NCI-H510A treated with DMSO at 0.1 percent for 48 hours (cell line): ENCODE results near the gene MPDZ.
"Not testable (repeated sequence)": the region's sequence is repeated elsewhere in the genome, so short reads cannot be mapped to it uniquely, and the experiment has no call there.

ENCODE experiments used
- DNase-seq: peaks from one replicate; lab custom pipeline; 2025; lab: John Stamatoyannopoulos, UW

MPDZ gene

GRCh38 chr9:13267743-13268142, 11.7 kb downstream of the MPDZ start:
- no peak for DNase-seq

- no peak for DNase-seq
Observed at GRCh38 chr9:13266167-13266566, 13.3 kb downstream of the MPDZ start.

DNA sequence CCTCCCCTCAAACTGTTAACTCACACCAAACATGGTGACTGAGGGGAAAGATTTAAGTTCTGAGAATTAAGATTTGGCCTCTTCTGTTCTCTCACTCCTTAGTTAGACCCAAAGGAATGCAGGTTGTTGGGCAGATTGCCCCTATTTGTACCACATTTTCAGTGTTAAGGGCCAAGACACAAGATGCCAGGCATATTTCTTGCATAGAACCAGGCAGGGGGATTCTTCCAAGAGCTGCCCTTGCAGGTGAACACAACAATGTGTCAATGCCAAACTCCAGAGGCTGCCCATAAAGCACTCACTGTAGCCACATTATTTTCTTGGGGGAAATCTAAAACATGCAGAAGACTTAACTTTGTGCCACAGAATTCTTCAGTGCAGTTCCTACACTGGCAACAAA, 14.7 kb downstream of the MPDZ start:
- DNase-seq, result no peak

GRCh38 chr9:13263511-13263910, 16.0 kb downstream of the MPDZ start:
- DNase-seq, result no peak

- no peak for DNase-seq
Observed at GRCh38 chr9:13252852-13253251, 26.6 kb downstream of the MPDZ start.

GRCh38 chr9:13244181-13244580, 35.3 kb downstream of the MPDZ start:
- DNase-seq, result no peak

- no peak for DNase-seq
Observed at GRCh38 chr9:13241283-13241682, 38.2 kb downstream of the MPDZ start.

- DNase-seq, result no peak
Observed at GRCh38 chr9:13239660-13240059, 39.8 kb downstream of the MPDZ start.

DNA sequence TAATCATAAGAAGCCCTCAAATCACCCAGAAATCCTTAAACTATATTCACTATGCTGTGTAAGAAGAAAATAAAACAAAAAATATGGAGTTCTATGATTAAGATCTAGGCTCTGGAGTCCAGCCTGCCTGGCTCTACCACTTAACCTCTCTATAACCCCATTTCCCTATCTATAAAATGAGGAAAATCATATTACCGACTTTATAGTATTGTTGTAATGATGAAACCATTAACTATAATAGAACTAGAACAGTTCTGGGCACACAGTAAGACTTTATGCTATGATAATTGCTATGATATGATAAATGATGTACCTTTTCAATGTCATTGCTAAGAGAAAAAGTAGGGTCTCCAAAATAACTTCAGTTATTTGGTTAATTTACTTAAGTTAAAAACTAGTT, 40.3 kb downstream of the MPDZ start:
- DNase-seq, result no peak

DNA sequence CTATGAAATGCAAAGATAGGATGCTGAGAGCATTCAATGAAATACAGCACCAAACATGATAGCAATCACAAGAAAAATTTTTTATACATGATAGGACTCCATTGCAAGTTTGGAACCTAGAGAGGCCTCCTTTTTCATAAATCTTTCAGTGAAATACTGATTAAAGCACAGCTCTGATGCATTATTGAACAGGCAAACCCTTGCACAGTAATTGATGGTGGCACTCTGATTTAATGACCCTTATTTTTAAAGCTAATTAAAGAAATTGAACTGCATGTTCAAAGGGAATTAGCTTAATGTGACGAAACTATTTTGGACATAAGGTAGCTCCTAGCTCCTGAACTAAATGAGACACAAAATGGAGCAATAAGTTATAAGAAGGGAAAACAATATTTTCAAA, 44.6 kb downstream of the MPDZ start:
- DNase-seq, result no peak

DNA sequence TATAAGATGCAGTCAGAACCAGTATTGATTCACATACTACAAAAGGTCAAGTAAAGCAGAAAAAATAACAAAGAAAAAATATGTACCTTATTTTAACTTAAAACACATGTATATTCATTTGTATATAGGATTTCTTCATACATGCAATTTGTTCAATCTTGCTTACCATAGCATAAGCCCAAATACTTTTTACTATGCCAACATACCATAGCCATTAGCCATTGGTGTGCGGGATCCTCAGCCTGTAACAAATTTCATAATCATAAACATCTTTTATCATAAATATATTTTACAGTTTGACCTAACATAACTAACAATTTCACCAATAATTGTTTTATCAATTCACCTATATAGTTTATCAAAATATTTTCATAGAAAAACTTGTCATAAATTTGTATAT, 51.1 kb downstream of the MPDZ start:
- DNase-seq, result no peak

DNA sequence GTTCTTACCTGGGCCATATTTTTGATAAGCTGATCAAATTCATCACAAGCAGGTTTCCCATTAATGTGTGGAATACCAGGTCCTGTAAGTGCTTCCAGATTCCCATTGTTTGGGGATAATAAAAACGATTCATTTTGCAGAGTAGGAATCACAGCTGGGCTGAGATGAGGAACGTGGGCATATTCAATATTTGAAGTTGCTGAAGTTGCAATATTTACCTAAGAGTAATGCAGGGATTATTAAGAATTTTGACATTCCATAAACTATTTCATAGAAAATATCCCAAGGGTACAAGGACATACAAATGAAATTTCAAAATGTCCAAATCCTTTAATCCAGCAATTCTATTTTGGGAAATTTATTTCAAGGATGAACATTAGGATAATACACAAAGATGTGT, 55.1 kb downstream of the MPDZ start:
- no peak for DNase-seq

GRCh38 chr9:13222733-13223132, 56.8 kb downstream of the MPDZ start:
- DNase-seq, result not testable (repeated sequence)

GRCh38 chr9:13221741-13222140, 57.8 kb downstream of the MPDZ start:
- no peak for DNase-seq

DNA sequence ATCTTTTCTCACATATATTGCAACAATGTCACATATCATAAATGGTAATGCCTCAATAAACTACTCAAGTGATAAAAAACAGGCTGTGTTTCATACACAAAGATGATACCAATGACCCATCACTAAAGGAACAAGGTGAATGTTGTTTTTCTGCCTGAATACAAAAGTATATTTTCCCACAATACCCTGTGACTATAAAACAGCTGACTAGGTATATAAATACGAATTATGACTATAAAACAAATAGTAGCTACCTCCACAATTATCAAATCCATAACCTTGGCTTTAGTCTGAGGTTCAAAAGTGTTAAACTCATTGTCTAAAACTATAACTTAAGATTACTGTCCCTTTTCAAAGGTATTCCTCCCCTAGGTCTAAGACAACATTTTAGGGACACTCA, 58.7 kb downstream of the MPDZ start:
- no peak for DNase-seq

GRCh38 chr9:13215791-13216554, 63.5 kb downstream of the MPDZ start:
- DNase-seq, result no peak

DNA sequence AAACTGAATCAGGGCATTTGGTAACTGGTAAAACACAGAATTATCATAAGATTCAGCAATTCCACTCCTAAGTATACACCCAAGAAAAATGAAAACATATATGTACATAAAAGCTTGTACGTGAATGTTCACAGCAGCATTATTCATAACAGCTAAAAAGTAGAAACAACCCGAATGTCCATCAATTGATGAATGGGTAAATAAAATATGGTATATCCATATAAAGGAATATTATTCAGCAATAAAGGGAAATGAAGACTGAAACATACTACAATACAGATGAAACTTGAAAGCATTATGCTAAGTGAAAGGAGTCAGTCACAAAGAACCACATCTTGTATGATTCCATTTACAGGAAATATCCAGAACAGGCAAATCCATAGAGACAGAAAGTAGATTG, 65.5 kb downstream of the MPDZ start:
- DNase-seq, result no peak

- DNase-seq, result no peak
Observed at GRCh38 chr9:13213337-13213736, 66.2 kb downstream of the MPDZ start.

DNA sequence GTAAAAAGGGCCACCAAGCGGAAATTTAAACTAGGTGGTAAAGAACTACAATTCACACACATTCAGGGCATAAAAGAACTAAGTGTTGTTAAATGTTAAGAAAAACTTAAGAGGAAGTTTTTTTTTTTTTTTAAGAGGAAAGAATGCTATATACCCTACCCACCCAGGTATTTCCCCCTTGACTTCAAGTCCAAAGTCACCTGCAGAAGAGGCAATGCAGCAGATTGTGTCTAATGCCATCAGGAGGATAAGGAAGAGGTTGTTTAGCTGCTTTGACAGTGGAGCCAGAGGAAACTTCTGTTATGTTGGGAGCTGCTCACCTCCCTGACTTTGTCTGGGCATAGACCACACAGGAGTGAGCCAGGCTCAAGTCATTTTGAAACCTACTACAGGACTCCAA, 69.2 kb downstream of the MPDZ start:
- no peak for DNase-seq

GRCh38 chr9:13209498-13209897, 70.0 kb downstream of the MPDZ start:
- DNase-seq, result no peak

DNA sequence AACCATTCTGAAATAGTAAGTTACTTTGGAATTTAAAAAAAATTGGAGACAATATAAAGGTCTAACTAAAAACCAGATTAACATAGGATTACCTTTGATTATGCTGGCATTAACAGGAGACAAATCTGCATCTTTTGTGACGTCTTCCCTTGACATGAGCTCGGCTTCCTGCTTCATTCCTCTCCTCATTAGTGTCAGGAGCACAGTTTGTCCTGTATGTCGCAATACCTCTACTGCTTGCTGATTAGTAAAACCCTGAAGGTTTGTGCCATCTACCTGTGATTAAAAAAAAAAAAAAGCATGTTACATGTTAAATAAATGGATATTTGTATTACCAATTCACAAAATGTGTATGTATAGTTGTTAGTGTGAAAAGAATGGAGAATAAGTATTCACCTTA, 73.7 kb downstream of the MPDZ start:
- no peak for DNase-seq

DNA sequence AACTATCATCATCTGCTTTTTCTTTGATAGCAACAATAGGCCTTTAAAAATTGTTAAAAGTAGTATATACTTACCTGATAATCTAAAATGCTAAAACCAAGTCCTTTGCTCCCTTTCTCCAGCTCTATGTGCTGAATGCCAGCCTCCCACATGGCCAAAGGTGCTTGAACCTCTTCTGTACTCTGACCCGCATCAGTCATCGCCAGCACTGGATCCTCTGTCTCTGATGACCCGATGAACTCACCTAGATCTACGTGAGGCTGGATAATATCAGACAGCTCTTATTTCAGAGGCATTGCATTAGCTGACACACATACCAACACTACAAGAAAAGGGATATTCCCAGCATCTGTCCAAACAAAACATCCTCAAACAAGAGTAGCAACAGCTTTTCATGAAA, 89.5 kb downstream of the MPDZ start:
- no peak for DNase-seq

- no peak for DNase-seq
Observed at GRCh38 chr9:13189362-13189761, 90.1 kb downstream of the MPDZ start.

GRCh38 chr9:13186774-13187173, 92.7 kb downstream of the MPDZ start:
- DNase-seq, result no peak
